WI38 (cell line): Measurements from ENCODE around the gene CENPX.

Experiments
- H3K4me3 ChIP-seq: 2 replicates; pipeline ENCODE4 v1.5.1; 2011; ENCODE audit warnings: low read depth, mild to moderate bottlenecking, control low read depth, low read length
- TF ChIP-seq, protein P1 (sequence below): IDR thresholded peaks from 2 replicates; pipeline ENCODE4 v1.5.1; 2012; ENCODE audit warnings: low read depth, mild to moderate bottlenecking, control low read depth, low read length

Gene CENPX

DNA sequence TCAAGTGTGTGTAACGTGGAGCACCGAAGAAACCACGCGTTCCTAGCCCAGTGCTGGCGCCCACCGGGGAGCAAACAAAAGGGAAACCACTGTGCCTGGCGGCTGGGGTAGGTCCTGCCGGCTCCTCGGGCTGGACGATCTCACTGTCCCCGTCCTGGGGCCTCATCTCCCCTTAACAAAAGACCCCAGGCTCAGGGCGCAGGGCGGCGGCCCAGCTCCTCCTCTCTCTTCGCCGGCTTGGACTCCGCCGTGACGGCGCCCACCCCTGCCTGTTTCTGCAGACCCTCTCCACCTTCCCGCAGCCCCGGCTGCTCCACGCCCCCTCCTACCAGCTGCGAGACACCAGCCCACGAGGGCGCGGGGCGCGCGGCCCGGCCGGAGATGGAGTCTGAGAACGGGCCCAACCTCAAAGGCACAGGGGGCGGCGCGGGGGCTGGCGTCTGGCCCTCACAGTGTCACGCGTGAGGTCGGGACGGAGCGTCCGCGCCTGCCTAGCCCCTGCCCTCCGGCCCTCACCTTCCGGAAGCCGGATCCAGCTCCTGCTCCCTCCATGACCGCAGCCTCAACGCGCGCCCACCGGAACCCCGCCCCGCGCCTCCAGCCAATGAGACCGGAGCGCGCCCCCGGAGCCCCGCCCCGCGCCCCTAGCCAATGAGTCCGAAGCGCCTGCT is at the start of gene CENPX:
Gene CENPX (minus strand): TSS at position 569 of the 671 bp plus-strand sequence. CDS start 17 bp downstream, at position 552.
- TF ChIP-seq, protein P1, sequence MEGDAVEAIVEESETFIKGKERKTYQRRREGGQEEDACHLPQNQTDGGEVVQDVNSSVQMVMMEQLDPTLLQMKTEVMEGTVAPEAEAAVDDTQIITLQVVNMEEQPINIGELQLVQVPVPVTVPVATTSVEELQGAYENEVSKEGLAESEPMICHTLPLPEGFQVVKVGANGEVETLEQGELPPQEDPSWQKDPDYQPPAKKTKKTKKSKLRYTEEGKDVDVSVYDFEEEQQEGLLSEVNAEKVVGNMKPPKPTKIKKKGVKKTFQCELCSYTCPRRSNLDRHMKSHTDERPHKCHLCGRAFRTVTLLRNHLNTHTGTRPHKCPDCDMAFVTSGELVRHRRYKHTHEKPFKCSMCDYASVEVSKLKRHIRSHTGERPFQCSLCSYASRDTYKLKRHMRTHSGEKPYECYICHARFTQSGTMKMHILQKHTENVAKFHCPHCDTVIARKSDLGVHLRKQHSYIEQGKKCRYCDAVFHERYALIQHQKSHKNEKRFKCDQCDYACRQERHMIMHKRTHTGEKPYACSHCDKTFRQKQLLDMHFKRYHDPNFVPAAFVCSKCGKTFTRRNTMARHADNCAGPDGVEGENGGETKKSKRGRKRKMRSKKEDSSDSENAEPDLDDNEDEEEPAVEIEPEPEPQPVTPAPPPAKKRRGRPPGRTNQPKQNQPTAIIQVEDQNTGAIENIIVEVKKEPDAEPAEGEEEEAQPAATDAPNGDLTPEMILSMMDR: no peak
- peak within 1 kb of the TSS; percentile 85 for H3K4me3 ChIP-seq

DNA sequence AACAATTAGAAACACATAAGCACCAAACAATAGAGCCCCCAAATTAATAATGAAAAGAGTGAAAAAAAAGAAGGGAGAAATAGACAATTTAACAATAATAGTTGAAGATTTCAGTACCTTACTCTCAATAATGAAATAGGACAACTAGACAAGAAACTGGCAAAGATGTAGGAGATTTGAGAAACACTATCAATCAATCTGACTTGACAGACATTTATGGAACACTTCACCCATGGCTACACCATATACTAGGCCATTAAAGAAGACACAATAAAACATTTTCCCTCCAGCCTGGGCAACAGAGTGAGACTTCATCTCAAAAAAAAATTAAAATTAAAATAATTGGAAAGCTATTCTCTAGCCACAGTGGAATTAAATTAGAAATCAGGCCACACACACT is 47.9 kb upstream of the CENPX start:
- TF ChIP-seq, protein P1: no peak
- no peak overlapping the region for H3K4me3 ChIP-seq

DNA sequence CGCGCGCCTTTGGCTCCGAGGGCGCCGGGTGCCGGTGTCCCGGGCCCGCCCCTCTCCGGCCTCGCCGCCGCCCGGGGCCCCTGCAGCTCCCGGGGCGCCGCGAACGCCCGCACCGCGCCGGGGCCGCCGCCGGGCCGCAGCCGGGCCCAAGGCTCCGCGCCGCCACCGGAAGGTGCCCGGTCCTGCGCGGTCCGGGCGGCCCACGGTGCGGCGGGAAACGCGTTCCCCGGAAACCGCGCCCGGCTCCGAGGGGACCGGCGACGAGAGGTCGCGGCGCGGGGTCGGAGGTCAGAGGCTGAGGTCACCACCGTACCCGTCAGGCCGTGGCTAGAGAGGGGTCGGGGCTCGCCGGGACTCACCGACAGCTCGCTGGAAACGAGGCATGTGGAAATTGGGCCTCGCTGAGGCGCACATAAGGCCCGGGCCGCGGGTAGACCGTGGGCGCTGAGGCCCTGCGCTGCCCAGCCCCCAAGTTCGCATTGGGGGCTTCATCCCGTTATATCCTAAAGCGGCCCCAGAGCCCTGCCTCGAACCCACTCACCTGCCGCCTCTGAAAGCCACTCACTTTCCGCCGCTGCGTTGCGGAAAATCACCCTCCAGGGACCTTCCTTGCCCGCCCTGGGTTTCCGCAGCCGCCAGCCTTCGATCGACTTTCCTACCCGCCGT is 43.1 kb upstream of the CENPX start, which contains the start of gene DUS1L:
Gene DUS1L (minus strand): TSS at position 167 of the 666 bp plus-strand sequence. CDS start 745 bp downstream, outside the sequence.
- TF ChIP-seq, protein P1: no peak
- peak within 1 kb of the TSS; percentile 85 for H3K4me3 ChIP-seq

- TF ChIP-seq, protein P1: no peak
- H3K4me3 ChIP-seq: peak overlapping the region; percentile 85
These were observed 42.5 kb upstream of the CENPX start for GRCh38 chr17:82065193-82065637.

DNA sequence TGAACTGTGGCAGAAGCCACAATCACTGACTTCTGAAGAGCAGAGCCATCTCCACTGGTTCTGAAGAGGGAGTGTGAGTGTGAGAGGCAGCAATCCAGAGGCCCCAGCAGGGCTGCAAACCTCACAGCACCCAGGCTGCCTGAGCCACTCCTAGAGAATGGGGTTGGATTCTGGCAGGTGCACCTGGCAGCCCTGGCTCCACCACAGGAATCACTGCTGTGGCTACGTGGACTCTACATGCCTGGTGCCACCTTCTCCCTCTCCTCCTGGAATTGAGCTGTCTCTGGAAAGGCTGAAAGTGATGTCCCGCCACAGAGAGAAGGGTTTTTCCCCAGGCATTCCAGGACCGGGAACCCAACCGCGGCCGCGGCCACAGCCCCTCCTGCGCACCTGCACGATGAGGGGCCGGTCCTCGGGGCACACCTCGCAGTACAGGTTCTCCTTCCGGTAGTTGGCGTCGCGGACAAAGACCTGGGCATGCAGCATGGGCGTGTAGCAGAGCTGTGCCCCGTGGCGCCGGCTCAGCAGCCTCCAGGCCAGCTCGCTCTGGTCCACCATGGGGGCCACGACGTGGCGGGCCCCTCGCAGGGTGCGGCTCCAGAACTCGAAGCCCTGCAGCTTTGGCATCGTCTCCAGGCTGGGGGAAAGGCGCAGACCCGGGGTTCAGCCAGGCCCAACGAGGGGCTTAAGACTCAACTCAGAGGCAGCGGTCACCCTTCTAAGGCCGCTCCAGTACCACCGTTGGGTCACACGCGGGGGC is 41.9 kb upstream of the CENPX start:
- TF ChIP-seq, protein P1: no peak
- peak overlapping the region; percentile 85 for H3K4me3 ChIP-seq

- TF ChIP-seq, protein P1: no peak
- no peak overlapping the region for H3K4me3 ChIP-seq
These were observed 41.0 kb upstream of the CENPX start for GRCh38 chr17:82063424-82064415.
